NB4 (cell line): ENCODE measurements around the gene PLEKHF1.

Experiments used
- DNase-seq: peaks from one replicate; pipeline ENCODE4 v3.0.0; 2010; ENCODE audit warnings: low read depth
- H3K4me3 ChIP-seq: one replicate; pipeline ENCODE4 v1.5.1; 2011; ENCODE audit warnings: mild to moderate bottlenecking, low read depth, low read length, moderate library complexity
- CTCF ChIP-seq: IDR thresholded peaks from one replicate; pipeline ENCODE4 v1.5.1; 2012; ENCODE audit warnings: low read depth, low read length
- MAX ChIP-seq: IDR thresholded peaks from 2 replicates; pipeline ENCODE4 v1.6.1; 2011; ENCODE audit warnings: low read depth, low read length
- MYC ChIP-seq: IDR thresholded peaks from 2 replicates; pipeline ENCODE4 v1.6.1; 2011; ENCODE audit warnings: low read depth, low read length
- POLR2A ChIP-seq: IDR thresholded peaks from 2 replicates; pipeline ENCODE4 v1.6.1; 2011; ENCODE audit warnings: mild to moderate bottlenecking; ENCODE audit not compliant: insufficient read length; ENCODE audit errors: extremely low read depth

The PLEKHF1 gene

GRCh38 chr19:29634002-29634401, 31.3 kb upstream of the PLEKHF1 start:
- TF ChIP-seq MYC (no peak), MAX (no peak), POLR2A (no peak), CTCF (no peak)
- no peak for DNase-seq
- no peak overlapping the region for H3K4me3 ChIP-seq

GRCh38 chr19:29634423-29635130, 30.7 kb upstream of the PLEKHF1 start:
- DNase-seq = no peak
- H3K4me3 ChIP-seq = no peak overlapping the region
- TF ChIP-seq CTCF (no peak), MYC (no peak), POLR2A (no peak), MAX (no peak)

GRCh38 chr19:29635963-29636362, 29.3 kb upstream of the PLEKHF1 start:
- no peak overlapping the region for H3K4me3 ChIP-seq
- DNase-seq = no peak
- TF ChIP-seq POLR2A = no peak
- no peak for TF ChIP-seq CTCF
- TF ChIP-seq MAX = no peak
- TF ChIP-seq MYC = no peak

- H3K4me3 ChIP-seq = no peak overlapping the region
- no peak for TF ChIP-seq MYC
- no peak for TF ChIP-seq POLR2A
- TF ChIP-seq MAX = no peak
- no peak for TF ChIP-seq CTCF
- DNase-seq = no peak
These were observed 28.5 kb upstream of the PLEKHF1 start for GRCh38 chr19:29636553-29637360.

- TF ChIP-seq POLR2A = no peak
- TF ChIP-seq MYC = no peak
- TF ChIP-seq CTCF = no peak
- no peak for TF ChIP-seq MAX
- H3K4me3 ChIP-seq = no peak overlapping the region
- no peak for DNase-seq
These were observed 26.2 kb upstream of the PLEKHF1 start for GRCh38 chr19:29639086-29639485.
